G401.6 (cell line): Measurements from ENCODE around the gene CASR.

Experiments
- FAIRE-seq: peaks from 2 replicates; lab custom pipeline; 2012; peaks lifted over from hg19 to GRCh38; lab: Jason Lieb, UNC

Gene CASR

DNA sequence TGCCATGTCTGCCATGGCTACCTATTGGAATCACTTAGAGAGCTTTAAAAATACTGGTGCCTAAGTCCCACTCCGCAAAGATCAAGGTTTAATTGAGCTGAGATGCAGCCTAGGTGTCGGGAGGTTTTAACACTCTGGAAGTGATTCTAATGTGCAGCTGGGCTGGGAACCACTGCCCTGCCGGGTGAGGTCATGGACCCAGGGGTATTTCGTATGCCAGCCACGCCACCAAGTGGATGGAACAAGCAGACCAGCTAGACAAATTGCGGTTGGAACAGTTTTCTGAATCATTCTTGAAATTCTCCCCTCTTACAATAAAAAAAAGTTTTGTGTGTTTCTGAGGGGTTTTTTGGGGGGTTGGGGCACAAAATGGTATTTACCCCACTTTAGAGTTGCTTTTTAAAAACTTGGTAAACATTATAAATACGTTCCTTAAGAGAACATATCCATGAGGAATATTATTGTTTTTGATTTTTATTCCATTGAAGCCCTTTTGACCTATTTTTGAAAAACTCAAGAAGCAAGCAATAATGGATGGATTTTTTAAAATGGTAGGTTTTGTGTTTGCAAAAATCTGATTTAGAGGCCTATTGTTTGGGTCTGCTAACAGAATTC, 75.4 kb downstream of the CASR start:
- no peak for FAIRE-seq

- FAIRE-seq = no peak
Observed at GRCh38 chr3:122260206-122260605, 76.7 kb downstream of the CASR start.

DNA sequence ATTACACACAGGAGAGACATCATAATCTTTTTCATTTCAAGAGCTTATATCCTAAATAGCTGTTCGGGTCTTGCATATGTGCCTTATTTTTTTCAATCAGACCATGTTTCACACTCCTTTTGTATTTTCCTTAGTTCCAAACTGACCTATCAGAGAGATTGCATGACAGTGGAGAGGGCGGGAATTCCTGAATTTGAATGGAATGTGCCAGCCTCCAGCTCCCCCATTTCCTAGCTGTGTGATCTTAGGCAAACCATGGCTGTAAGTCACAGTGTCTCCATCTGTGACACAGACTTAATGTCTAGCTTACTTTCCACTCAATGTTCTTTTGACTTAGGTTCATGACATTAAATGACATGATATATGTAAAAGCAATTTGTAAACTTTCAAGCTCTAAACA, 79.6 kb downstream of the CASR start:
- FAIRE-seq = no peak

DNA sequence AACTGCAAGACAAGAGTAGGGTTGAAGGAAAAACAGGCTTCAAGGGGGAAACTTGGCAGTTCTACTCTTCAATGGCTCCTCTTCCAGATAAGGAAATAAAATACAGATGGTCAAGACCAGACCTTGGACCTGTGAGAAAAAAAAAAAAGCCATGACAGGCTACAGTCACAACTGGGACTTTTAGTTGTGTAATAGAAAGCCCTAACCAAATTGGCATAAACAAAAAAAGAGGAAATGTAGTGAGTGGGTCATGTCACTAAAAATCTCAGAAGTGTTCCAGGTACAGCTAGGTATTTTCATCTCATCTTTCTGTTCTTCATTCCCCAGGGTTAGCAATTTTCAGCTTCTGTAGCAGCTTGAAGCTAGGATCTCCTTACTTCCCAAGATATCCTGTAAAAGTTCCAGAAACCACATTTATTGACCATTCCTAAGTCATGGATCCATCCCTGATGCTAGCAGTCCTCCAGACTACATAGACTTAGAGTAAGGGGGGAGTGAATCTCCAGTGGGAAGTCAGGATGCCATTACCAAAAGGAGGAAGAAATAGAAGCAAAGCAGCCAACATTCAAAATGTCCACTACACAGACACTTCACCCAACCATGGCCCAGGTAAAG, 80.6 kb downstream of the CASR start:
- FAIRE-seq = no peak

GRCh38 chr3:122265957-122266356, 82.5 kb downstream of the CASR start:
- FAIRE-seq = no peak

DNA sequence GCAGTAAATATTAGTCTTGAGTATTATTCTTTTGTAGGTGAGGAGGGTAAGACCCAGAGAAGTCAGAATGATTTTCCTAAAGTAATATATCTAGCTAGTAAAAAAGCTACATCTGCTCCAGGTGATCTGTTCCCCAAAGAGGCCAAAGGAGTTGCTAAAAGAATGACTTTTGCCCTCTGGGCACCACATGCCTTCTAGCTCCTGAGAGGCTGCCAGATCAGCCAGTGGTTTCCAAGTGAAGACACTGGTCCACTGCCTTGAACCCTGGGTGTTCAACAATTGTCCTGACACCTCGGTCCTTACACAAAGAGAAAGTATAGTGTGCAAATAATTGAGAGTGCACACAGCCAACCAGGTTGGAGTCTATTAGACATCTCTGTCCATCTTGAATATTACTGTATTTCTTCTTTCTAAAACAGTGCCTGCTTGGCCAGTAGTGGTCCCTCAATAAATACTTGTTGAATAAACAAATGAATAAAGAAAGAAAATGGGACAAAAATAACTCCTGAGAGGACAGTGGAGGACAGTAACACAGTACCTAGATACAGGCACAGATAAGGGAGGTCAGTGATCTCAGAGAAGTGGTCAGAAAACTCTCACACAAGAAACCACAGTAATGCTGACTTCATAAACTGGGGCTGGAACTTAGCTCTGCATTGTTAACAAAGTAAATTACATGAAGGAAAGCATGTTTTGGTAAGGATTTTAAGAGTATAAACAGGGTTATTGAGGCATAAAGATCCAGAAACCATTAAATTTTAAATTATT, 85.0 kb downstream of the CASR start:
- FAIRE-seq = no peak

GRCh38 chr3:122269045-122269444, 85.6 kb downstream of the CASR start:
- no peak for FAIRE-seq

GRCh38 chr3:122271246-122271898, 87.9 kb downstream of the CASR start:
- FAIRE-seq = no peak

- FAIRE-seq = no peak
Observed at GRCh38 chr3:122272879-122273278, 89.4 kb downstream of the CASR start.

GRCh38 chr3:122273498-122273897, 90.0 kb downstream of the CASR start:
- FAIRE-seq = no peak

DNA sequence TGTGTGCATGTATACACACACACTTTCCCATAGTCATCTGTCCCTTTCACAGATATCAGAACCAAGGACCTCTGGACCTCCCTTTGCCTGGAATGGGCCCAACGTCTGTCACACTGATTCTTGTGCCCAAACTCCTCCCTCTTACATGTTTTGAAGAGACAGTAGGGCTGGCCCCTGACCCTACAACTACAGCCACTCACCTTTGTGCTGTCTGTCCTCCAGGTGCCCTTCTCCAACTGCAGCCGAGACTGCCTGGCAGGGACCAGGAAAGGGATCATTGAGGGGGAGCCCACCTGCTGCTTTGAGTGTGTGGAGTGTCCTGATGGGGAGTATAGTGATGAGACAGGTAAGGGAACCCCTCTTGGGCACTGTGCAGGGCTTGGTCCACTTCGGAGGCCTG, 98.4 kb downstream of the CASR start:
- FAIRE-seq = no peak

GRCh38 chr3:122283796-122284445, 100.5 kb downstream of the CASR start:
- FAIRE-seq = no peak

DNA sequence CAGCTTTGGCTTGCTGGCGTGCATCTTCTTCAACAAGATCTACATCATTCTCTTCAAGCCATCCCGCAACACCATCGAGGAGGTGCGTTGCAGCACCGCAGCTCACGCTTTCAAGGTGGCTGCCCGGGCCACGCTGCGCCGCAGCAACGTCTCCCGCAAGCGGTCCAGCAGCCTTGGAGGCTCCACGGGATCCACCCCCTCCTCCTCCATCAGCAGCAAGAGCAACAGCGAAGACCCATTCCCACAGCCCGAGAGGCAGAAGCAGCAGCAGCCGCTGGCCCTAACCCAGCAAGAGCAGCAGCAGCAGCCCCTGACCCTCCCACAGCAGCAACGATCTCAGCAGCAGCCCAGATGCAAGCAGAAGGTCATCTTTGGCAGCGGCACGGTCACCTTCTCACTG, 101.0 kb downstream of the CASR start:
- no peak for FAIRE-seq

DNA sequence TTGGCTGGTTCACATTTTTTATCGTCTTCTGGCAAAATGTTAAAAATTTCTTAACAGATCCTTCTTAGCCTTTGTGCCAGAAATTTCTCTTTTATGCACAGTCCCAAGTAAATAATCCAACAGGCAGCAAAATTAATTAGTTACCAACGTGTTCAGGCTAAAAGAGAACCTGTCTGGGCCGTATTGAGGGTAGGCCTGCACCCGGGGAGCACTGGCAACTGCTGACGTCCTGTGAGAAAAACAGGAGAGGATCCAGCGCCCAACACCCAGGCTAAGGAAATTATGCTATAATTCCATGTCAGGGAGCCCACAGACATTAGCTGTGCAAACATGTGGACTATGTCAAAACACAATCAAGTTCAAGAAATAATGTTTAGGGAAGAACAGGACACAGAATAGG, 110.9 kb downstream of the CASR start:
- FAIRE-seq = no peak

GRCh38 chr3:122295266-122296062, 112.0 kb downstream of the CASR start:
- FAIRE-seq = no peak

DNA sequence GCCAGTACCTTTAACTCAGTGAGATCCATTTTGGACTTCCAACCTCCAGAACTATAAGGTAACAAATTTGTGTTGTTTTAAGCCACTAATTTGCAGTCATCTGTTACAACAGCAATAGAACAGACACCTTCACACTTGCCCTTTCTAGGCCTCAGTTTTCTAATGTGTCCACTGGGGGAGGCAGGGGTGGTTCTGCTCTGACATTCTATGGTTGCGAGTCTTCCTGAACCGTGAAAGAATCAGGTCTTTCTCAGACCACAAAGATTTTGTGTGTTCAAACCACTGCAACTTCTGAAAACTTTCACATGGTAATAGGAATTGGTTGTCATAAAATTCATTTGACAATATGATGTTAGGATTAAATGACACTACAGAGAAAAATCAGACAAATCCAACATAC, 114.8 kb downstream of the CASR start:
- no peak for FAIRE-seq

GRCh38 chr3:122299215-122299614, 115.7 kb downstream of the CASR start:
- no peak for FAIRE-seq

DNA sequence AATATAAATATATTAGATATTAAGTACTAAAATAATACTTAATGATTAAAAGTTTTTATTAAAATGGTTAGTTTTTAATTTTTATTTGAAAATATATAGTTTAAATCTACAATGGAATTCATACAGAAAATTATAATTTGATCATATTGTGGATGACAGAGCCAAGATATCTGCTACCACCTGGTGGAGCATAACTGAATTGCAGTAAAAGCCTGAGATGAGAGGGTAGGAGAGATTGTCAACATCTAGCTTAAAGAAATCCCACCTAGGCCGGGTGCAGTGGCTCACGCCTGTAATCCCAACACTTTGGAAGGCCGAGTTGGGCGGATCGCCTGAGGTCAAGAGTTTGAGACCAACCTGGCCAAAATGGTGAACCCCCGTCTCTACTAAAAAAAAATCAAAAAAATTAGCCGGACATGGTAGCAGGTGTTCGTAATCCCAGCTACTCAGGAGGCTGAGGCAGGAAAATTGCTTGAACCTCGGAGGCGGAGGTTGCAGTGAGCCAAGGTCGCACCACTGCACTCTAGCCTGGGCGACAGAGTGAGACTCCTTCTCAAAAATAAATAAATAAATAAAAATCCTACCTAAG, 116.5 kb downstream of the CASR start:
- peak; percentile 97 for FAIRE-seq

GRCh38 chr3:122301063-122301462, 117.6 kb downstream of the CASR start:
- FAIRE-seq = no peak

DNA sequence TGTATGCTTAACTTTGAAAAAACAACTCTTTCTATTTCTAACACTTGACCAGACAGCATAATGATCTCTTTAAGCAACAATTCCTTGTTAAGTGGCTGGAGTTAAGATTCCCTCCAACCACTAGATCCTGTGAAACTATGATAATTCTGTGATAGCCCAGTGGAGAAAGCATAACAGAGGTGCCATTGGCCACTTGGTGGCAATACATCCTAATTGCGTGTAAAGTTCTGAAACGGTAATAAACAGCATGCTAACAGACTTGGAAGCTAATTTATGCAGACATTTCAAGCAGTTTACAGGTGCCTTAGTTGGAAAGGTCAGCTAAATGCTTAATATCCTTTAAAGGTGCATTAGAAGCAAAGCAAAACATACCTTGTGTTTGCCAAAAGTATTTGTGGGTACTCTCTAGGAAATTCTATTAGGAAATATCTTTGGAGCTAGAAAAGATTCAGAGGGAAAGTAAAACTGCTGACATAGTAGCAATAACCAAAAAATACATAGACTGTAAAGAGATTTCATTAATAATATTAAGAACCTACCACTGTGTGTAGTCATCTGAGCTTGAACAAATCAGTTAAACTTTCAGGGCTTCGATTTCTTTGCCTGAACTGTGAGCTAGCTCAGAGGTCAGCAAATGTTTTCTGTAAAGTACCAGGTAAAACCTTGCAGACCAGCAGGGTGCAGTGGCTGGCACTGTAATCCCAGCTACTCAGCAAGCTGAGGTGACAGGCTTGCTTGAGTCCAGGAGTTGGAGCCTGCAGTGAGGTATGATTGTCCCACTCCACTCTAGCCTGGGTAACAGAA, 122.6 kb downstream of the CASR start:
- no peak for FAIRE-seq

GRCh38 chr3:122306622-122306953, 123.1 kb downstream of the CASR start:
- no peak for FAIRE-seq
